ENCODE data around the gene RELN.

DNA sequence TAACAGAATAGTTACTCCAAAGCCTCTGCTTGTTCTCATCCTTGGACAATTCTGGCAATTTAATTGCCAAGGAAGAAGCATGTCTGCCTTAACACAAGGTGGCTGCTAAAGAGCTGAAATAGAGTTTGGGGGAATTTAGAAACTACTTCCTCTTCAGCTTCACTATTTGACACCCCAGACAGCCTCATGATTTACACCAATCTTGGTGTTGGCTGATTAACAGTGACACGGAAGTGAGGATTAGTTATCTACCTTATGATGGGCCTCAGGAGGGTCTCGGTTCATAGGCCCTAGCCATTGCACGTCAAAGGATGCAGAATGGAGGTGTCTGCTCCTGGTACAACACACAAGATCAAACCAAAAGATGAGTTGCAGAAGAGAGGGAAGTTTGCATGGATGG is 102.4 kb downstream of the RELN start:
- TF ChIP-seq, protein P1, sequence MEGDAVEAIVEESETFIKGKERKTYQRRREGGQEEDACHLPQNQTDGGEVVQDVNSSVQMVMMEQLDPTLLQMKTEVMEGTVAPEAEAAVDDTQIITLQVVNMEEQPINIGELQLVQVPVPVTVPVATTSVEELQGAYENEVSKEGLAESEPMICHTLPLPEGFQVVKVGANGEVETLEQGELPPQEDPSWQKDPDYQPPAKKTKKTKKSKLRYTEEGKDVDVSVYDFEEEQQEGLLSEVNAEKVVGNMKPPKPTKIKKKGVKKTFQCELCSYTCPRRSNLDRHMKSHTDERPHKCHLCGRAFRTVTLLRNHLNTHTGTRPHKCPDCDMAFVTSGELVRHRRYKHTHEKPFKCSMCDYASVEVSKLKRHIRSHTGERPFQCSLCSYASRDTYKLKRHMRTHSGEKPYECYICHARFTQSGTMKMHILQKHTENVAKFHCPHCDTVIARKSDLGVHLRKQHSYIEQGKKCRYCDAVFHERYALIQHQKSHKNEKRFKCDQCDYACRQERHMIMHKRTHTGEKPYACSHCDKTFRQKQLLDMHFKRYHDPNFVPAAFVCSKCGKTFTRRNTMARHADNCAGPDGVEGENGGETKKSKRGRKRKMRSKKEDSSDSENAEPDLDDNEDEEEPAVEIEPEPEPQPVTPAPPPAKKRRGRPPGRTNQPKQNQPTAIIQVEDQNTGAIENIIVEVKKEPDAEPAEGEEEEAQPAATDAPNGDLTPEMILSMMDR (IDR thresholded peaks at IDR 0.05) = no peak
- no peak for TF ChIP-seq POLR2A (IDR thresholded peaks at IDR 0.05)

Measured in testis (tissue), 2 donors.